ENCODE data around the gene TMC1. TPM values are rescaled to one million over a fixed set of nuclear protein-coding genes. Genes with fewer than 3 reads are reported as not detected.

TMC1 gene
- total and polyA plus RNA-seq, 10 of the 15 experiments (the other 5 are each of a cell fraction or from before 2014, with no cell fraction given), result 0.06 to 0.94 (median 0.40) TPM; not detected in 1

DNA sequence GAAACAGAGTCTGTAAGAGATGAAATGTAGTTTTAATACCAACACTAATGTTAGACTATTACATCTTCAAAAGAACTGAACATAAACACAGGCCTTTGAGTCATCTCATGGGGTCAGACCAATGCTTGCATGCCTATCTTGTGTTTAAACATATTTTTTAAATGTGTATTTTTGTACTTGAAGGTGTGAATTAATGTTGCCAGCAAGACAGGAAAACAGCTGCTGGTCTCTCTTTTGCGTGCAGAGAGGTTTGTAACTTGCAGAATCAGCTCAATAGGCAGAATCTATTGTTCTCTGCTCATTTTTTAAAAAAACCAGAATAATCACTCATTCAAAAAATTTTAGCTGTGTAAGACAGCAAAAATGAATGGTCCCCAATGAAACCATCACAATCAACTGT lies 251.3 kb downstream of the TMC1 start:
- CTCF ChIA-PET, result interaction anchor here (0.9 to 1.7 kb wide), 2 partner anchors 9 to 49 kb away, joined by 3 to 4 read pairs; no protein-coding TSS in a partner anchor
- Histone ChIP-seq H4K20me1 (ENCODE audit: control insufficient read depth, insufficient read depth) (no peaks in the 10 kb centered on the region), H3K9ac (ENCODE audit: control insufficient read depth, insufficient read depth, low read length) (no peak overlapping the region), H2AFZ (ENCODE audit: control insufficient read depth, low read depth, low read length) (no peak overlapping the region), H3K79me2 (ENCODE audit: control insufficient read depth, insufficient read depth, low read length) (no peaks in the 10 kb centered on the region), H3K27ac (ENCODE audit: control insufficient read depth, insufficient read depth) (no peak overlapping the region), H3K36me3 (ENCODE audit: control insufficient read depth in 2 of 2, insufficient read depth in 2 of 2, low read length in 1 of 2) (no peaks in the 10 kb centered on the region), H3K9me3 (replicated peaks; ENCODE audit: control insufficient read depth, insufficient read depth, low read length) (no peaks in the 10 kb centered on the region), H3K4me2 (ENCODE audit: control insufficient read depth, insufficient read depth) (no peak overlapping the region), H3K4me3 (no peak overlapping the region), H3K27me3 (replicated peaks in 1 of 2; ENCODE audit: control insufficient read depth in 2 of 2, insufficient read depth in 2 of 2, low read length in 1 of 2) (no peaks in the 10 kb centered on the region; a peak in 1 of 4 replicates), H3K4me1 (ENCODE audit: control insufficient read depth, insufficient read depth, low read length) (no peaks in the 10 kb centered on the region)
- no TSS peak for BruUV-seq (replicated peaks)
- RAD21 ChIA-PET (ENCODE audit: unreplicated experiment), result no interaction called here
- DNase-seq (ENCODE audit: low read depth, low spot score) (no peak), ATAC-seq (no peak), FAIRE-seq (no peak)
- WGBS (ENCODE audit: insufficient coverage, insufficient replicate concordance, low lambda C conversion rate, missing lambda C conversion rate), result 95% methylated on average over 1 of the region's 1 CpG
- TF ChIP-seq SMARCA5 (IDR thresholded peaks at IDR 0.05) (no peak), PAX8 (IDR thresholded peaks at IDR 0.05) (no peak), USF1 (IDR thresholded peaks at IDR 0.05; ENCODE audit: borderline replicate concordance, extremely low read length, insufficient read depth, low read depth, low read length) (no peak)
- SMC1A ChIA-PET (ENCODE audit: uncharacterized antibody, unreplicated experiment), result interaction anchor here (0.6 kb wide), 1 partner anchor 1056 kb away, joined by 3 read pairs; no protein-coding TSS in a partner anchor
- POLR2A ChIA-PET, result no interaction called here
- intact Hi-C loops (cut with micrococcal nuclease; ENCODE audit: unreplicated experiment) (no loop called here), in situ Hi-C loops (cut with MboI) (no loop called here)

- no peak overlapping the region for H3K4me3 ChIP-seq
- ChIA-PET CTCF (interaction anchor here (0.9 to 1.7 kb wide), 2 partner anchors 10 to 48 kb away, joined by 3 to 4 read pairs; no protein-coding TSS in a partner anchor), POLR2A (no interaction called here), SMC1A (ENCODE audit: uncharacterized antibody, unreplicated experiment) (interaction anchor here (0.6 kb wide), 1 partner anchor 1057 kb away, joined by 3 read pairs; no protein-coding TSS in a partner anchor), RAD21 (ENCODE audit: unreplicated experiment) (interaction anchor here (0.5 kb wide), 1 partner anchor 574 kb away, joined by 3 read pairs; no protein-coding TSS in a partner anchor)
- H3K4me2 ChIP-seq (ENCODE audit: control insufficient read depth, insufficient read depth), result no peak overlapping the region
- no TSS peak for BruUV-seq (replicated peaks)
- 28% methylated on average over 2 of the region's 2 CpGs for whole genome bisulfite sequencing (ENCODE audit: insufficient coverage, insufficient replicate concordance, low lambda C conversion rate, missing lambda C conversion rate)
- no peak overlapping the region for H3K9ac ChIP-seq (ENCODE audit: control insufficient read depth, insufficient read depth, low read length)
- no peaks in the 10 kb centered on the region; a peak in 1 of 4 replicates for H3K27me3 ChIP-seq (replicated peaks in 1 of 2; ENCODE audit: control insufficient read depth in 2 of 2, insufficient read depth in 2 of 2, low read length in 1 of 2)
- FAIRE-seq, result no peak
- no peak for DNase-seq (ENCODE audit: low read depth, low spot score)
- H3K4me1 ChIP-seq (ENCODE audit: control insufficient read depth, insufficient read depth, low read length), result no peaks in the 10 kb centered on the region
- no peaks in the 10 kb centered on the region for H3K9me3 ChIP-seq (replicated peaks; ENCODE audit: control insufficient read depth, insufficient read depth, low read length)
- H4K20me1 ChIP-seq (ENCODE audit: control insufficient read depth, insufficient read depth), result no peaks in the 10 kb centered on the region
- no peaks in the 10 kb centered on the region for H3K36me3 ChIP-seq (ENCODE audit: control insufficient read depth in 2 of 2, insufficient read depth in 2 of 2, low read length in 1 of 2)
- peak; percentile 82 for ATAC-seq
- intact Hi-C loops (cut with micrococcal nuclease; ENCODE audit: unreplicated experiment), result no loop called here
- in situ Hi-C loops (cut with MboI), result no loop called here
- H3K79me2 ChIP-seq (ENCODE audit: control insufficient read depth, insufficient read depth, low read length), result no peaks in the 10 kb centered on the region
- H2AFZ ChIP-seq (ENCODE audit: control insufficient read depth, low read depth, low read length), result no peak overlapping the region
- no peak for TF ChIP-seq RAD51 (IDR thresholded peaks at IDR 0.05)
- TF ChIP-seq POLR2AphosphoS5 (IDR thresholded peaks at IDR 0.05; ENCODE audit: low read length), result no peak
- no peak for TF ChIP-seq RB1 (IDR thresholded peaks at IDR 0.05; ENCODE audit: borderline replicate concordance)
- TF ChIP-seq MEF2B (IDR thresholded peaks at IDR 0.05; ENCODE audit: partially characterized antibody, poor library complexity, severe bottlenecking), result no peak
- TF ChIP-seq ATF7 (IDR thresholded peaks at IDR 0.05; ENCODE audit: low read depth), result no peak
- no peak for TF ChIP-seq CBX5 (IDR thresholded peaks at IDR 0.05; ENCODE audit: low read depth)
- TF ChIP-seq NKRF (conservative IDR thresholded peaks at IDR 0.05), result no peak
- no peak for TF ChIP-seq TCF12 (IDR thresholded peaks at IDR 0.05; ENCODE audit: low read depth, low read length)
- TF ChIP-seq SIN3A (IDR thresholded peaks at IDR 0.05; ENCODE audit: low read depth, low read length), result no peak
- H3K27ac ChIP-seq (ENCODE audit: control insufficient read depth, insufficient read depth), result no peak overlapping the region
Measured at GRCh38 chr9:72773570-72773969, 252.2 kb downstream of the TMC1 start.

All from GM12878 (cell line).